SU-DHL-6 (cell line): ENCODE results near the gene RIC8A.
A peak's percentile ranks its signal among the peaks of the same experiment; 100 is the strongest.

Source experiments
- H2AFZ ChIP-seq: fragments of 200-600 bp; sonication (generic); 2 replicates; pipeline ENCODE4 v1.6.1; 2014; ENCODE audit warnings: low read depth, mild to moderate bottlenecking, moderate library complexity, mixed read lengths, antibody characterized with exemption, low read length; ENCODE audit not compliant: severe bottlenecking
- H3F3A ChIP-seq: fragments of 200-600 bp; shearing (Covaris generic); 2 replicates; pipeline ENCODE4 v1.6.0; 2016; ENCODE audit warnings: antibody characterized with exemption, mild to moderate bottlenecking; ENCODE audit not compliant: insufficient read depth
- H3K27ac ChIP-seq: fragments of 200-600 bp; sonication (generic); 2 replicates; pipeline ENCODE4 v1.5.1; 2016; ENCODE audit warnings: low read depth, mild to moderate bottlenecking, low read length, moderate library complexity, mixed read lengths
- H3K27me3 ChIP-seq: fragments of 200-600 bp; sonication (generic), shearing (Covaris generic); 2 replicates; pipeline ENCODE4 v1.6.0; 2014; ENCODE audit warnings: mild to moderate bottlenecking, low read length
- H3K36me3 ChIP-seq: fragments of 200-600 bp; sonication (generic); 2 replicates; pipeline ENCODE4 v1.6.1; 2014; ENCODE audit warnings: mild to moderate bottlenecking, low read length, mixed read lengths
- H3K4me2 ChIP-seq: fragments of 300-600, 200-600 bp; shearing (Covaris generic), sonication (generic); 2 replicates; pipeline ENCODE4 v1.6.0; 2014; ENCODE audit warnings: low read length, low read depth, mild to moderate bottlenecking; ENCODE audit not compliant: poor library complexity, severe bottlenecking
- H3K4me3 ChIP-seq: fragments of 200-600 bp; sonication (generic); 2 replicates; pipeline ENCODE4 v1.5.1; 2014; ENCODE audit warnings: antibody characterized with exemption, low read length, mild to moderate bottlenecking, mixed read lengths; ENCODE audit not compliant: insufficient read depth, poor library complexity, severe bottlenecking
- H3K79me2 ChIP-seq: fragments of 200-600 bp; sonication (generic); 2 replicates; pipeline ENCODE4 v1.6.1; 2014; ENCODE audit warnings: mild to moderate bottlenecking, low read length, moderate library complexity; ENCODE audit not compliant: insufficient read depth
- H3K9ac ChIP-seq: fragments of 200-600 bp; sonication (generic); 2 replicates; pipeline ENCODE4 v1.7.0; 2014; ENCODE audit warnings: mild to moderate bottlenecking, low read length
- H3K9me2 ChIP-seq: fragments of 200-600 bp; sonication (generic); replicated peaks from 2 replicates; pipeline ENCODE4 v1.6.1; 2014; ENCODE audit warnings: low read length; ENCODE audit not compliant: insufficient read depth
- H3K9me3 ChIP-seq: fragments of 200-600 bp; sonication (generic); 2 replicates; pipeline ENCODE4 v1.6.1; 2014; ENCODE audit warnings: low read length, mixed read lengths; ENCODE audit not compliant: insufficient read depth
- H4K20me1 ChIP-seq: fragments of 200-600 bp; sonication (generic); 2 replicates; pipeline ENCODE4 v1.6.1; 2014; ENCODE audit warnings: low read depth, mild to moderate bottlenecking, antibody characterized with exemption, low read length, moderate library complexity, mixed read lengths
- EZH2phosphoT487 ChIP-seq: fragments of 200-600 bp; sonication (generic), shearing (Covaris generic); conservative IDR thresholded peaks from 2 replicates; pipeline ENCODE4 v1.6.1; 2018; ENCODE audit warnings: mild to moderate bottlenecking, antibody characterized with exemption, low read length, moderate library complexity, mixed read lengths
- TF ChIP-seq, protein P1 (sequence below): fragments of 200-600 bp; sonication (generic); IDR thresholded peaks from one replicate; pipeline ENCODE4 v1.5.1; 2017; ENCODE audit warnings: antibody characterized with exemption, mild to moderate bottlenecking, low read length, moderate library complexity; ENCODE audit not compliant: insufficient read depth, poor library complexity, severe bottlenecking

Gene RIC8A

DNA sequence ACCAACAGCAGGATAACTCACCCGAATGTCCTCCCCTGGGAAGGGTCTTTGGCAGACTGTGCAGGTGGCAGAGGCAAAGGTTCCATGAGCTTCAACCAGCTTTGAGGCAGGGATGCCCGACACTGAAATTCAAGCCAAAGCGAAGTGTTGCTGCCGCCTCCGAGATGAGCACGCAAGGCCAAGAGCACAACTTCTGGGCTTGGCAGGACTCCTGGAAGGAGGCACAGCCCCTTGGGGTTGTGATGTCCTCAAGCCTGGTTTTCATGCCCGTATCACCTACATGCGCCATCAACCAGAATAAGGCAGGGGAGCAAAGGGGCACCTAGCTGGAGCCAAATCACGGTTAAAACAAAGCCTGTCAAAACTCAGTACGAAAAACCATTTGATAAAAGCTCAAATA is 22.9 kb downstream of the RIC8A start:
- Histone ChIP-seq H4K20me1 (no peaks in the 10 kb centered on the region), H3K4me2 (no peak overlapping the region), H3K9me3 (no peaks in the 10 kb centered on the region), H2AFZ (no peak overlapping the region), H3K4me3 (no peak overlapping the region), H3K9me2 (no peaks in the 10 kb centered on the region), H3K27me3 (no peaks in the 10 kb centered on the region), H3K9ac (no peak overlapping the region), H3K79me2 (no peaks in the 10 kb centered on the region), H3K27ac (no peak overlapping the region), H3K36me3 (no peaks in the 10 kb centered on the region), H3F3A (no peaks in the 10 kb centered on the region)
- TF ChIP-seq EZH2phosphoT487 = no peak
- TF ChIP-seq, protein P1, sequence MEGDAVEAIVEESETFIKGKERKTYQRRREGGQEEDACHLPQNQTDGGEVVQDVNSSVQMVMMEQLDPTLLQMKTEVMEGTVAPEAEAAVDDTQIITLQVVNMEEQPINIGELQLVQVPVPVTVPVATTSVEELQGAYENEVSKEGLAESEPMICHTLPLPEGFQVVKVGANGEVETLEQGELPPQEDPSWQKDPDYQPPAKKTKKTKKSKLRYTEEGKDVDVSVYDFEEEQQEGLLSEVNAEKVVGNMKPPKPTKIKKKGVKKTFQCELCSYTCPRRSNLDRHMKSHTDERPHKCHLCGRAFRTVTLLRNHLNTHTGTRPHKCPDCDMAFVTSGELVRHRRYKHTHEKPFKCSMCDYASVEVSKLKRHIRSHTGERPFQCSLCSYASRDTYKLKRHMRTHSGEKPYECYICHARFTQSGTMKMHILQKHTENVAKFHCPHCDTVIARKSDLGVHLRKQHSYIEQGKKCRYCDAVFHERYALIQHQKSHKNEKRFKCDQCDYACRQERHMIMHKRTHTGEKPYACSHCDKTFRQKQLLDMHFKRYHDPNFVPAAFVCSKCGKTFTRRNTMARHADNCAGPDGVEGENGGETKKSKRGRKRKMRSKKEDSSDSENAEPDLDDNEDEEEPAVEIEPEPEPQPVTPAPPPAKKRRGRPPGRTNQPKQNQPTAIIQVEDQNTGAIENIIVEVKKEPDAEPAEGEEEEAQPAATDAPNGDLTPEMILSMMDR = no peak

DNA sequence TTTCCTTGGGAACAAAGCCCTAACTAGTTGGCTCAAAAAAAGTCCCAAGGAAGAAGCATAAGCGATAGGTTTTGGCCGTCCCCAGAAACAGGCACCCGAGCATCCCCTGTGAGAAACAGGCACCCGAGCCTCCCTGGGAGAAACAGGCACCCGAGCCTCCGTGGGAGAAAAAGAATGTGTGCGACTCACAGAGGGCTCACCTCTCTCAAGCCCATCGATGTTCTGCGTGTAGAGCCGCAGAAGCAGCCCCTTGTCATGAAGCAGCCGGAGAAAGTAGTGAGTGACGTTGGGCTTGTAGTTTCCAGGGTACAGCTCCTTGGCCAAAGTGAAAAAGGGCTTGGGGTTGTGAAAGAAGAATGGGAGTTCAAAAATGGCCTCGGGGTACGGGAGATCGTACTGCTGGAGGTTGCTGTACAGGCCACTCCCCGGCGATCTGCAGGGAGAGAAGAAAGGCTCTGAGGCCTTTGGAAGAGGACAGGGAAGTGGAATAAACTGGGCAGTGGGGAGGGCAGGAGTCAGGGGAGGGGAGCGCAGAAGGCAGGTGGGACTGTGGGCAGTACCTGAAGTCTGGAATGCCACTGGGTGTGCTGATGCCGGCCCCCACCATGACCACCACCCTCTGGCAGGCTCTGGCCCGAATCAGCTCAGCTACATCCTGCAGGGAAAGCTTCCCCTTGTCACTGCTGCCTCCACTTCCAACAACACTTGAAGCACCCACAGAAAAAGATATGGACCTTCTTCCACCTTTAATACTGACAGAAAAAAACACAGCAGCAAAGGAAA is 25.5 kb downstream of the RIC8A start:
- Histone ChIP-seq H3K9ac (no peak overlapping the region), H3K36me3 (no peaks in the 10 kb centered on the region), H2AFZ (no peak overlapping the region), H3K9me2 (no peaks in the 10 kb centered on the region), H3K4me3 (no peak overlapping the region), H4K20me1 (peaks cover 4% of the 10 kb centered on the region; the same call in 1 of the 2 replicates), H3K27me3 (no peaks in the 10 kb centered on the region), H3K79me2 (peaks cover 12% of the 10 kb centered on the region), H3K4me2 (no peak overlapping the region), H3K27ac (no peak overlapping the region), H3K9me3 (no peaks in the 10 kb centered on the region), H3F3A (peaks cover 3% of the 10 kb centered on the region)
- TF ChIP-seq, protein P1 = no peak
- no peak for TF ChIP-seq EZH2phosphoT487

DNA sequence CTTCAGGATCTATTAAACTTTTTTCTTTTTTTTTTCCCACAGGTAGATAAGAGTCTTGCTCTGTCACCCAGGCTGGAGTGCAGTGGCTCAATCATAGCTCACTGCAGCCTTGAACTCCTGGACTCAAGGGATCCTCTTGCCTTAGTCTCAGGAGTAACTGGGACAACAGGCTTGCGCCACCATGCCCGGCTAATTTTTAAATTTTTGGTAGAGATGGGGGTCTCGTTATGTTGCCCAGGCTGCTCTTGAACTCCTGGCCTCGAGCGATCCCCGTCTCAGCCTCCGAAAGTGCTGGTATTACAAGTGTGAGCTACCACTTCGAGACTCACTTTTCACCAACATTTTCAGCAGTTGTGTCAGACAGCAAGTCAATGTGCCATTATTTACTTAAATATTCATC is 27.7 kb downstream of the RIC8A start:
- Histone ChIP-seq H3K4me3 (peak overlapping the region; percentile 66), H3K9me3 (no peaks in the 10 kb centered on the region), H3K9me2 (no peaks in the 10 kb centered on the region), H3K27me3 (no peaks in the 10 kb centered on the region), H3K36me3 (no peaks in the 10 kb centered on the region), H4K20me1 (peaks cover 4% of the 10 kb centered on the region; the same call in 1 of the 2 replicates), H2AFZ (no peak overlapping the region), H3F3A (peaks cover 8% of the 10 kb centered on the region), H3K79me2 (peaks cover 31% of the 10 kb centered on the region), H3K27ac (no peak overlapping the region), H3K4me2 (peak overlapping the region; percentile 58), H3K9ac (peak overlapping the region; percentile 95)
- no peak for TF ChIP-seq EZH2phosphoT487
- TF ChIP-seq, protein P1 = no peak
